ENCODE measurements around the gene GSG1L. TPM values are rescaled to one million over a fixed set of nuclear protein-coding genes. Genes with fewer than 3 reads are reported as not detected.

GSG1L gene
- total and polyA plus RNA-seq, 9 of the 15 experiments (the other 6 are each of a cell fraction or from before 2014, with no cell fraction given) = not detected

GRCh38 chr16:27739606-27740357, 323.7 kb downstream of the GSG1L start (continued):
- TF ChIP-seq ATF6 (CRISPR knock-in tag; IDR thresholded peaks at IDR 0.05) (no peak), KDM4B (IDR thresholded peaks at IDR 0.05; ENCODE audit: borderline replicate concordance in 2 of 2, low read depth in 1 of 2) (no peak), EZH2 (IDR thresholded peaks at IDR 0.05; ENCODE audit: borderline replicate concordance, low read depth, low read length) (no peak), DIDO1 (tag; IDR thresholded peaks at IDR 0.05; ENCODE audit: low read depth) (no peak), NR0B1 (IDR thresholded peaks at IDR 0.05; ENCODE audit: partially characterized antibody) (no peak), ZNF507 (tag; conservative IDR thresholded peaks at IDR 0.05) (no peak), GATAD2A (IDR thresholded peaks at IDR 0.05) (no peak), ELK1 (CRISPR knock-in tag; IDR thresholded peaks at IDR 0.05) (no peak)

Data from K562 (cell line).